Stimulated activated CD8-positive, alpha-beta memory T cell treated with anti-CD3 and anti-CD28 coated beads, Interleukin-15, amount 100 ng/mL, for 24 hours (primary cell): ENCODE data around the gene EYA2.

Experiments
- DNase-seq: peaks from one replicate; pipeline ENCODE4 v3.0.0-alpha.2; 2020; ENCODE audit warnings: low read depth

Gene EYA2

DNA sequence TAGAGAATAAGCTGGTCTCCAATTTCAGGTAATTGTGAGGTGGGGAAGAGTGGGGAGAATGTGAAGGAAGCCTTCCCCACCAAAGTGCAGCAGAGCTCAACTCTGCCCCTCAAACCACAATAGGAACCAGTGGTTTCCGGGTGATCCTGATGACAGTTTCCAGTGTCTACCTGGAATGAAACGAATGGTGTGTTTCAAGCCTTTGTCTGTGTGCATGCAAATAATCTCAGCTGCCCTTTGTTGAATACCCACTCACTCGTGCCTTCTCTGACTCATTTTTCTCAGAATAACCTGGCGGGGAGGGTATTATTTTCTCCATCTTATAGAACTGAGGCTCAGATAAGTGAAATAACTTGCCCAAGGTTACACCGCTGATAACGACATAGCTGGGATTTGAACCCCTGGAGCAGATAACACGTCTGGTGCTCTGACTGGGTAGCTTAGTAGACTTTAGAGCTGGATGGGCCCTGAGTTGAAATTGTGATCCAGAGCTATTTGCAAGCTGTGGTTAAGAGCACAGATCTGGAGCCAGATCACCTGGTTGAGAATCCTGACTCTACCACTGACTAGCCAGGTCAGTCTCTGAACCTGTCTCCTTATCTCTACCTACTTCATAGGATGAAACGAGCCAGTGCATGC is 85.1 kb downstream of the EYA2 start:
- DNase-seq, result no peak

DNA sequence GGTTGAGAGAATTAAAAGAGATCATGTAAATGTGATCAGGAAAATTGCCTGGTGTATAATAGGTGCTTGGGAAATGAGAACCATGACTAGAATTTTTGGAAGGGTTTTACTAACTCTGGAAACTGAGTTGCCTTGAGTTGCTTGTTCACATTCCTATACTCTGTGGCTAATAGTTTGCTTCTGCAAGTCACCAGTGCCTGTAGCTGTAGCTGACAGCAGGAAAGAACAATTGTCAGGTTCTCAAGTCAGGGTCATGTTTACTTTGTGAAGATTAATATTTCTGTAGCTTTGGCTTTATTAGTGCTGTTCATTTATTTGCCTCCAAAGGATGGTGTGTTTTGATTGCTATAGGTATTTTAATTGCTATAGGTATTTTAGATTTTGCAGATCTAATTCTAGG is 86.5 kb downstream of the EYA2 start:
- no peak for DNase-seq

DNA sequence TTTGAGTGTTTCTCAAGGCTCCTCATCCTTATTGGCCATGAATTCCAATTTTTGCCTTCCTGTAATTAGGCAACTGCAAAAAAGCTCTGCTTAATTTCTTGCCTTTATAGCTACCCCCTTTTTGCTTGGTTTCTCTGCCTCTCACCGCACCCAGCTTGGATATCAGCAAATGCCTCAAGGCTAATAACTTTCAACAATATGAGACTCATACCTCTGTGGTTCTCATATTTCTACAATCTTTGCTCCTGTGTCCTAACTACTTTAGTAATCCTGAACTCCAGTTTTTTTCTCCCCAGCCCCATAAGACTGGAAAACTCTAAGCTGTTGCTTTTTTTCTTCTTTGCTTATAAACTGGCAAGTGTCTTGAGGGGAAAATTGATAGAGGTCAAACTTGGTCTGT is 88.8 kb downstream of the EYA2 start:
- no peak for DNase-seq

DNA sequence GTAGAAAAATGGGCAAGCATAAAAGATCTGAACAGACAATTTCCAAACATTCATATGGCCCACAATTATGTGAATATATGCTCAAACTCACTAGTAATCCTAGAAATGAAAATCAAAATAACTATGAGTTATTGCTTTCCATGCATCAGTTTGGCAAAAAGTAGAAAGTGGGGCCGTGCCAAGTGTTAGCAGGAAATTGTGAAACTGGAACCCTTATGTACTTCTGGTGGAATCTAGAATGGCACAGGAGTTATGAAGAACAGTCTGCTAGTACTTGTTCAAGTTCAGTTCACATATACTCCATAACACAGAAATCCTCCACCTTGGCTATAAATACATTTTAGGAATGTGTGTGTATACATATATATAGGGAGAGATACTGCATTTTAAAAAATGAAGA is 89.8 kb downstream of the EYA2 start:
- no peak for DNase-seq

DNA sequence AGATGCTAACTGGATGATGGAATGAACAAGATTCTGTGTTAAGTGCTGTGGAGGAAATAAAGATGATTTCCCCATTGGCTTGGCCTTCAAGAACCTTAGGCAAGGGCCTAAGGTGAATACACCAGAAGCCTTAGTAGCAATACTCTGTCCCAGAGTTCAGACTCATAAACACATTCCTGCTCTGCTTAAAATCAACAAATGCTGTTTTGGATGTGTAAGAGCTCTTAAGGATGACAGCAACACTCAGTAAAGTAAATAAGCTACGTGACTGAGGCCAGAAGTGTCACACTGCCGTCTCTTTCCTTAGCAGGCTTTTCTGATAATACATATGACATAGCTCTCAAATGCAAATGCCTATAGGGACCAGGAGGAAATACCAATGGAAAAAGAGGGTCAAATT is 90.6 kb downstream of the EYA2 start:
- no peak for DNase-seq

DNA sequence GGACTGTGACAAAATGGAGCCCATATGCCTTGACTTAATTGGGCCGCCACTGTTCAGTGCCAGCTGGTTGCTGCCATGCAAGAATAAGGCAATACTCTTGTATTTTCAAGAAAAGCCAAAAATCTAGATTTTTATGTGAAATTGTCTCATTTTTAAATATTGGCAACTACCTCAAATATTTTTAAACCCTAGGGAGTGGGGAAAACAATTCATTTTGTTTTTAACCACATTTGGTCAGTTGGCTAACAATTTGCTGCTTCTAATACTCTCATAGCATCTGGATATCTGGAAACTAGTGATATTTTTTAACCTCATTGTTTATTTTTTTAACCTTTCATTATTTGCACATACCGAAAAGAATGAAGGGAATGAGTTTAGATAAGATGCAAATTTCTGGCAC is 91.0 kb downstream of the EYA2 start:
- DNase-seq, result no peak

DNA sequence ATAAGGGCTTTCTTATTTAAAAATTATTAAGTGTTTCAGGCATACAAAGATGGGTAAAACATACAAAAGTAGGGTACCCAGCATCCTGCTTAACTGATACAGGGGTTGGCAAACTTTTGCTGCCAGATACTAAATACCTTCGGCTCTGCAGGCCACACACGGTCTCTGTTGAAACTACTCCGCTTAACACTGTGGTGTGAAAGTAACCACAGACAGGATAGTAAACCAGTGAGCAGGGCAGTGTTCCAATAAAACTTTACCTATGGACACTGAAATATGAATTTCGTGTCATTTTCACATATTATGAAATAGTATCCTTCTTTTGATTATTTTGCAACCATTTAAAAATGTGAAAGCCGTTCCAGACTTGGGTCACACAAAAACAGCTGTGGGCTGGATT is 92.4 kb downstream of the EYA2 start:
- no peak for DNase-seq

DNA sequence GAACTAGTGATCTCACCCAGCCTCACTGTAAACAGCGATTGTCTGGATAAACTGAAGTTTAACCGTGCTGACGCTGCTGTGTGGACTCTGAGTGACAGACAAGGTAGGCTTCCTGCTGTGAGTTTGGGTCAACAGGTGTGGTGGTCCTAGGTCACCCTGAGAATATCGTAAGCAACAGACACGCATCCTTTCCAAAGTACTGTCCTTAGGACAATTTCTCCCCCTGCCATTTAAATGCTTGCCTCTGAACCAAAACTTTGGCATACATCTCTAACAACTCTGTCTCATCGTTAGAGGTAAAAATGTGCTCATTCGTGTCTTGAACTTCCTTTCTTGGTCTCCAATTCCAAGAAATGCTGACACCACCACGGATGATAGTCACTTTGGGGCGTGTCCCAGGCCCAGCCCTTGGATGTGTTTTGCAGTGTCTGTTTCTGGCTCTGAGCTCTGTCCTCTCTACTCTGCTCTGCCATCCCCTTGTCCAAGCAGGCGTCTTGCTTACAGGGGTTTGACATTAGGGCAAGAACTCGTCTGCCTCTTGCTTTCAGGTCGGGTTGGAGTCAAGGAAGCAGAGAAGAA is 95.5 kb downstream of the EYA2 start:
- DNase-seq, result no peak

DNA sequence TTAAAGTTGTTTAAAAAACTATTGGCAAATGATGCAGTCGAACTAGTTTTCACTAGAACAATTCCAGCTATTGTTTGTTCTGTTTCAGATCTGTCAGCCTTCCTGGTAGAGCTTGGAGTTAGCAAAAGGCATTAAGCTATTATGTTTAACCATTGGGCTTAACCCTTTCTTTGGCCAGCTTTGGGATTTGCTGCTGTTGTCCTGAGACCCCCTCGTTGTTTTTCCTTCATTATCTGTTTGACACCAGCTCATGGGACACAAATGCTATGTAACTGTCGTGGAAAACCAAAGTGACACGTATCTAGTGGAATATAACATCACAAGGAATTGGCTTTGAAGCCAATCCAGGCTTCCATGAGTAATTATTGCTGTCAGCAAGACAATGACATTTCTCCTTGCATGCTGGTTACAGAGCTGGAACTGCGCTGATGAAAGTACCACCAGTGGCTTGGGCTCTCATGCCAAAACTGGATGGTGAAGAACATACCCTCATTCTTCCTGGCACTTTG is 96.0 kb downstream of the EYA2 start:
- DNase-seq, result no peak

DNA sequence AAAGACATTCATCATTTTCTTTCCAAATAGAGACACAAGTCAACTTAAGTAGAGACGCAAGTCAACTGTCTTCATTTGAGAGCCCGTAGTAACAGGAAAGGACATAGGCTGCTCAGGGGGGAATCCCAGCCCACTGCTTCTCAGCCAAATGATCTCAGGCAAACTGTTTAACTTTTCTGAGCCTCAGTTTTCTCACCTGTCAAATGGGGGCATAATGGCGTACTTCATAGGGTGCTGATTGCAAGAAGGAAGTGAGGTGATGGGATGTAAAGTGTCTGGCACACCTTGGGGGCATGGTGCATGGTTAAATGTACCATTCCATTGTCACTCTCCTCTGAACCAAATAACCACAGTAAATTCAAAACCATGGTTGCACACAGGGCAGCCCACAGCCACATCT is 96.5 kb downstream of the EYA2 start:
- no peak for DNase-seq

DNA sequence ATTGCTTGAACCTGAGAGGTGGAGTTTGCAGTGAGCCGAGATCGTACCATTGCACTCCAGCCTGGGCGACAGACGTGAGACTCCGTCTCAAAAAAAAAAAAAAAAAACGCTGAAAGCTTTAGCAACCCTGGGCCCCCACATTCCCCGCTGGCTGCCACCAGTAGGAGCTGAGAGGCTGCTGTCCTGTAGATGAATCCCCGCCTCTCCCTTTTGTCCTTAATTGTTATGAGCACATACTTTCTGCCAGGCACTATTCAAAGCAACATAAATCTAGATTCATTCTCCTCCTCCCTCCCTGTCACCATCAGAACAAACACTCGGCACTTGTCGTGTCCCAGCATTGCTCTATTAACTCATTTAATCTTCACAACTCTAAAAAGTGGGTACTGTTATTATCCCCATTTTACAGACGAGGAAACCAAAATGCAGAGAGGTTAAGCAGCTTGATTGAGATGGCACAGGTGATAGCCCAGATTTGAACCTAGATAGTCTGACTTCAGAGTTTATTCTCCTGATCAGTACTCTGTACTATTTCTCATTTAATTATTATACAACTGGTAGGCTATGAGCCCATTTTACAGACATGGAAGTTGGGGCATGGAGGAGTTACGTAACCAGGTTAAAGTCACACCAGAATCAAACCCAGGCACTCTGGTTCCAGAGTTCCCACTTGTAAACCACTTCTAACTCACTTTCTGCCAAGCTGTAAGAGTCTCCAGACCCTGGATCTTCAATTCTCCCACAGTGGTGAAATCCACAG is 97.4 kb downstream of the EYA2 start:
- no peak for DNase-seq

DNA sequence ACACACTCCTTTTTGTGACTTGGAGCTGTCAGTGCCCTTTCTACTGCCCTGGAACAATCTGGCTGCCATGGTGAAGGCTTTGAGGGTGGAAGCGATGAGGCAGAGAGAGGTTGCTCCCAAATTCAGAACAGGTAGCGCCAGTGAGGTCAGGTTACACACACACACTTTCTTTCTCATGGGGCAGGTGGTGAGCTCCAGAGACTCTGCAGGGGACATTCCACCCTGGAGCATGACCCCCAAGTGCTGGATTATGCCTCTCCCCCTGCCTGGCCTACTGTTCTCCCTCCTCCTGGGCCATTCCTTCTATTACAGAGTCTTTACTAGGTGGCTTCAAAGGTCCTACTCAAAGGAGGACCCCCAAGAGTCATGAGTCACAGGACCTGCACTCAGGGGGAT is 98.0 kb downstream of the EYA2 start:
- no peak for DNase-seq

DNA sequence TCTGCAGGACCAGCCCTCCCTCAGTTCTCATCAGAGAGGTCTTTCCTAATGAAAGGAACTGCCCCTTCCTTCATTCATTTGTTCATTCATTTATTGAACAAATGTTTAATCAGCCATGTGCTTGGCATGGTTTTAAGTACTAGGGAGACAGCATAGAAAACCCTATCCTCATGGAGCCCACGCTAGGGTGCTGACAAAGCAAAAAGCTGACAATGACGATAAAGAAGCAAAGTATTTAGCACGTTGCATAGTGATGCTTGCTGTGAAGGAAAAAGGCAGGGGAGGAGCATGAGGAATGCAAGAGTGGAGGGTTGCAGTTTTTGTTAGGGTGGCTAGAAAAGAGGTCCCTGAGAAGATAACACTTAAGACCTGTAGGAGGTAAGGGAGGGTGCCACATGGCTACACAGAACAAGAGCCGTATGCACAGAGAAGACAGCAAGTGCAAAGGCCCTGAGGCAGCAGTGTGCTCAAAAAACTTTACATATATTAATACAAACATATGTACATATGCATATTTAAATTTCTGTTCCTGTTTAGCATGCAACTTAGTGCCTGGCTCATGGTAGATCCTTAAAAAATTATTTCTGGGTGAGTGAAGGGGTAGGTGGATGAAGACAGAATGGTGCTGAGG is 98.9 kb downstream of the EYA2 start:
- no peak for DNase-seq

DNA sequence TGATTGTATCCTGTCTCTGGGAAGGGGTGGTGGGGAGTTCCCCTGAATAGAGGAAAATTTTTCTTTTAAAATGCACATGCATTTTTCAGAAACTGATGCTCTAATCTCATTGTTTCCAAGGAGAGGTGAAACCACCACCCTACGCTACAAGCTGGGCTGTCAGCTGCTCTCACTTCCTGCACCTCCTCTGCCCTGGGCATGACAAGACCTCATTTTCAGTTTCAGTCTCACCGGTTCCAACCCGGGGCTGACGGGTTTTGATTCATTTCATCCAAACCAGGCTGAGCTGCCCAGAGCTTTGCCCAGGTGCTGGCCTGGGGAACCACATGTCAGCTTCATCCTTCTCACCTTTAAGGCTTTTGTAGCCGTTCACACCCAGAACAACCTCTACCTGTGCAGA is 99.7 kb downstream of the EYA2 start:
- no peak for DNase-seq

DNA sequence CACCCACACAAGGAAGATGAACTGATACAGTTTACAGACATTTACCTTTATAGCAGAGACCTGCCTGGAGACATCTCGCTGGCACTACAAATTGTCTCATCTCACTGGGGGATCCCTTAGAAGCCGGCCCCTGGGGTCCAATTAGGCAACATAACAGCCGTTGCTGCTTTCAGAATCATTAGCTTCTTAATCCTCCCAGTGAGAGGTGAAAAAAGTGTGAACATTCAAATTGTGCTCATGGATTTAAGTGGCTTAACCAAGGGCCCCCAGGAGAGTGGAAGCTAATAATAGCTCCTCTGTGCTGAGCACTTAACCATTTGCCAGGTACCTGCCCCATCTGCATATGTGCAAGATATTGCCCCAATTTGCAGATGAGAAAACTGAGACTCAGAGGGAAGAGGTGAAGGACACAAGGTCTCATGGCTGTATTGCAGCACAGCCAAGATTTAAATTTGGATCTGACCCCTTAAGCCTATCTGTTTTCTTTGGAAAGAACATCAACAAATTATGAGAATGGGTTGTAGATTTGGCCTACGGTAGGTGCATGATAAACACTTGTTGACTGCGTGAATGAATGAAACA is 101.0 kb downstream of the EYA2 start:
- no peak for DNase-seq

DNA sequence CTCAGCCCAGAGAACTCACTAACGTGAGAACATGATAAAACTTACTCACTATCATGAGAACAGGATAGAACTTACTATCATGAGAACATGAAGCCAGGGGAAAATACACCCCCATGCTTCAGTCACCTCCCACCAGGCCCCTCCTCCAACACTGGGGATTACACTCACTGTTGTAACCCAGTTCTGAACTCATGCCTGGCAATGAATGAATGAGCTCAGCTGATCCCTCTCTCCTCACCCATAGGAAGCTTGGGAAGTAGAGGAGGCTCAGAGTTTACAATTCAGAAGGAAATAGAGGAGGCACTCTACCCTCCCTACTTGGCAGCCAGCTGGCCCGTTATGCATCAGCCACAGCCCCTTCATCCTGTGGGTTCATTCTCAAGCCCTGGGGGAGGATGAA is 102.5 kb downstream of the EYA2 start:
- no peak for DNase-seq

DNA sequence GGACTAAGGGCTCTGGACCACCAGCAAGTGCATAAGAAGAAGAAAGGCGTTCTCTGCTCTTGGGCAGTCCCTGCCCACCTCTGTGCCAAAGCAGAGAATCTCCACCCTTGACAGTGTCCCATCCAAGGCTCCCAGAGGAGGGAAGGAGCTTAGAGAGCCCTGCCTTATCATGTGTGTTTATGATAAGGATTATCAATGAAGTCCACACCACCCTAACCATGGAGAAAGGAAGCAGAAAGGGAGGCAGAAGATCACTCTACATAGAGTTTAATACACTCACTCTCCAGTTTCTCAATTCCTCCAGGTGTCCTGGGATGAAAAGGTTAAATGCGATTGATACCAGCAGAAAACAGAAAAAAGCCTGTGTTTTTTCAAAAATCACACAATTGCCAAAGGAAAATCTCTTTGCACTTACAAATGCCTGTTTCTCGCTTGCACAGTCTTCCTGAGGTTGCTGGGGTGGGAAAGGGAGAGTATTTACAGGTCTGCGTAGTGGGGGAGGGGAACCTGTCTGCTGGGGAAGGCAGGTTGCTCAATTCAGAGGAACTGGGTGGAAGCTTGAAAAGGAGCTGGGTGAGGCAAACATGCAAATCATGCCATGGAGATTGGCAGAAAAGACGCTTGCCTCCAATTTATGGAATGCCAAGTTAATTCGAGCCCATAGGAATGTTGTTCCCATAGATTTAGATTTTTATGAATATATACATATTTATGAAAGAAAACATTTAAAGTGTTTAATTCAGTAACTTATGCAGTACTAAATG is 104.0 kb downstream of the EYA2 start:
- no peak for DNase-seq

DNA sequence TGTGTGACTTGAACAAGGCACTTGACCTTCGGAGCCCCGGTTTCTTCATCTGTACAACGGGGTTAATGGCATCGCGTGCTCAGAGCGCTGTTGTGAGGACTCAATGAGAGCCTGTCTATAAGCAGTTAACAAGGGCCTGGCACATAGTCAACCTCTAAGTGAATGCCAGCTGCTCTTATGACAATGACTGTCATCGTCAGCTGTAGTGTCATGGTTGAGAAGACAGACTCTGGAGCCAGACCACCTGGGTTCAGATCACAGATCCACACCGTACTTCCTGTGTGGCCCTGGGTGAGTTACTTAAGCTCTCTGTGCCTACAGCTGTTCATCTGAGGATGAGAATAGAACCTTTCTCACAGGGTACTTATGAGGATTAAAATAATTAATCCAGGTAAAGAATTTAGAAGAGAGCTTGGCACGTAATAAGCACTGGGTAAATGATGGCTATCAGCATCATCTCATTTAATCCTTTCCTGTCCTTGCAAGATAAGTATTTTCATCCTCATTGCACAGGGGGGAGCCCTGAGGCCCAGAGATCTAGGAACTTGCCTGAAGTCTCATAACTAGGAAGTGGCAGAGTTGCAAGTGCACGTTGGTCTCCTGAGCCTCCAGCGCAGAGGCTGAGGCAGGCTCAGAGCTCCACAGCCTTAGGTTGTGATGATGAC is 105.3 kb downstream of the EYA2 start:
- no peak for DNase-seq

DNA sequence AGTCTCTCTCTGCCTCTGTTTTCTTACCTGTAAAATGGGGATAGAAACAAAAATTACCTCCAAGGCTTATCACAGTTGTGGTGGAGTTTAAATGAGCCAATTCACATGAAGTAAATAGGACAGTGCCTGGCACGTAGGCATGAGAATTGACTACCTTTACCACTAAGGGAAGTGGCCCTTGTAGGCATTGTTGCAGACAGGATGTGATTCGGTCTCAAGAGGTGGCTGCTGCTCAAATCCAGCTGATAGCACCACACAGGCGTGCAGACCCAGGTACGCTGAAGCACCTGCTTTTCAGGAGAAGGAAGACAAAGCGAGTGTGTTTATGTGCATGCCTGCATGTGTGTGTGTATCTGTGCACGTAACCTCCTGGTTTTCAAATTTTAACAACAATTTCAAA is 108.6 kb downstream of the EYA2 start:
- DNase-seq, result no peak

DNA sequence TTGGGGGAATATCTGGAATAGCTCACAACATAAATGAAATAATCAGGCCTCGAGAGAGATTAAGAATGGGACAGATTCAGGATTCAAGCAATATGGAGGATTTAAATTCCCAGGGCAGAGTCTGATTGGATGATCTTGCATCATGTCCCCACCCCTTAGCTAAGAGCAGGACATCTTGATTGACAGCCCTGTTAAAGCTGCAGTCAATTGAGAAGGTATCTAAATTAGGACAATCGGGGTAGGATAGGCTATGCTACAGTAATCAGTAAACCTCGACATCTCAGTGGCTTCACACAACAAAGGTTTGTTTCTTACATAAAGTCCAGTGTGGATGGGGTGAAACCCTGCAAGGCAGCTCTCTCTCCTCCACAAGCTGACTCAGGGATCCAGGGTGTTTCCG is 109.5 kb downstream of the EYA2 start:
- no peak for DNase-seq
